HepG2 (cell line): Measurements from ENCODE around the gene MTSS2. TPM values are rescaled to one million over a fixed set of nuclear protein-coding genes. Genes with fewer than 3 reads are reported as not detected.

Experiments used
- CREB1 ChIP-seq, 2 experiments: fragments of 450-650 bp in 1 of 2; IDR thresholded peaks; 2 replicates each; pipeline ENCODE4 v1.6.1; 2016 to 2017; ENCODE audit warnings: control low read depth in 1 of 2, mild to moderate bottlenecking in 1 of 2, missing compliant biosample characterization in 1 of 2, missing genetic modification characterization in 1 of 2
- GATAD2A ChIP-seq: IDR thresholded peaks from 2 replicates; pipeline ENCODE4 v1.6.1; 2016
- HOXA3 ChIP-seq: sonication (generic); formaldehyde crosslinking; IDR thresholded peaks from 2 replicates; pipeline ENCODE4 v1.5.0; 2020; ENCODE audit warnings: missing genetic modification reagents
- MAFF ChIP-seq: IDR thresholded peaks from 2 replicates; pipeline ENCODE4 v1.6.1; 2011; ENCODE audit warnings: low read depth, low read length, improper control_type of control experiment
- NR2F6 ChIP-seq, 2 experiments: IDR thresholded peaks; 2 replicates each; pipeline ENCODE4 v1.6.1; 2016; ENCODE audit warnings: antibody characterized with exemption in 1 of 2, mild to moderate bottlenecking in 1 of 2
- PHF21A ChIP-seq: sonication (generic); formaldehyde crosslinking; IDR thresholded peaks from 2 replicates; pipeline ENCODE4 v1.5.0; 2020; ENCODE audit warnings: mild to moderate bottlenecking, missing genetic modification reagents
- REPIN1 ChIP-seq: sonication (generic); formaldehyde crosslinking; IDR thresholded peaks from 2 replicates; pipeline ENCODE4 v1.8.0; 2022; ENCODE audit warnings: missing genetic modification reagents, low read depth, mild to moderate bottlenecking, borderline replicate concordance
- SAP130 ChIP-seq: IDR thresholded peaks from 2 replicates; pipeline ENCODE4 v1.6.1; 2016; ENCODE audit warnings: low read depth
- polyA plus RNA-seq, 8 experiments: library from polyadenylated mRNA; depleted of rRNA in 3 of 8; stranded (reverse) in 7 of 8; unstranded in 1 of 8; fragments of >200 nt; fragmentation: Illumina TruSeq in 4 of 8; extraction: Trizol in 4 of 8; gene quantifications; 2 replicates each; pipeline versions ENCODE4 v1.2.1 to v1.2.3, GENCODE V29; 2011 to 2016; ENCODE audit warnings: low read depth in 4 of 8, missing spikeins in 1 of 8, mixed read lengths in 1 of 8; ENCODE audit not compliant: insufficient read depth in 1 of 8
- total RNA-seq, 5 experiments: library from RNA; depleted of rRNA; stranded (reverse); fragments of >200 nt; fragmentation: Illumina TruSeq; extraction: Trizol; gene quantifications; 2 replicates each; pipeline ENCODE4 v1.2.3, GENCODE V29; 2016; ENCODE audit warnings: low read depth in 1 of 5
- TF ChIP-seq, protein P1 (sequence below): sonication (generic); formaldehyde crosslinking; IDR thresholded peaks from 2 replicates; pipeline ENCODE4 v1.4.0; 2020; ENCODE audit warnings: mild to moderate bottlenecking, missing genetic modification reagents
- TF ChIP-seq, protein P2 (sequence below): IDR thresholded peaks from 2 replicates; pipeline ENCODE4 v1.6.1; 2016

The MTSS2 gene
- total and polyA plus RNA-seq, 2 of the 13 experiments (the other 11 are each of a cell fraction or from before 2014, with no cell fraction given), result 132 to 242 TPM

DNA sequence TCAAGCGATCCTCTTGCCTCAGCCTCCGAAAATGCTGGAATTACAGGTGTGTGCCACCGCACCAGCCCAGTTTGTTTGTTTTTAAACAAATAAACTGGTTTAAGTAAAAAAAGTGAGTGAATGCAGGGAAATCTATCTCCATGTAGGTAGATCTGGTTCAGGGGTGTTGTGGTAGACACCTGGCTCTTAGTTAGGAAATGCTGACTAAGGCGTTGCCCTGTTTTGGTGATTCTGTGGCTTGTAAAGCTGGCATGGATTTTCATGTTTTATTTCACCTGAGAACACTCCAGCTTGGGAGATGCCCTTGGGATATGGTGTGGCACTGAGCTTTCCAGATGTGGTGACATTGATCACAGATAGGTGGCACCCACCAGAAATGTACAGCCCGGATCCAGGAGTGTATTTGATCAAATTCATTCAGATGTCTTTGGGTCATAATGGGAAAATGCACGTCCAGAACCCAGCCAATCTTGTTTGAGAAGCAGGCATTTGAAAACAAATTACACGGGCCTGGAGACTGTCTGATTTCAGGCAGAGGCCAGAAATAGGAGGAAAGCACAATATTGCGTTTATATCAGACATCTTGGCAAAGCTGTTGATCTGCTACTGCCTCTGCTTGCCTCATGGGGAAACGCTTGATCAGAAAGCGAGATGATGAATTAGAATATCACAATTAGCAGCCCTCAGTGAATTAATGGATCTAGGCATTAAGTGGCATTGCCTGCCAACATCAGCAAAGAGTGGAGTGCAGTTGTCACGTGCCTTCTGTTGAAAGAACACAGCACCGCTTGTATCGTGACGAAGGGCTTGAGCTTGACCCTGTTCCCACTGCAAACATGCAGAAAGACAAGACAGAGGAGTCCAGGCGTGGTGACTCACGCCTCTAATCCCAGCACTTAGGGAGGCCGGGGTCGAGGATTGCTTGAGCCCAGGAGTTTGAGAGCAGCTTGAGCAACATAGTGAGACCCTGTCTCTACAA, 46.8 kb downstream of the MTSS2 start (continued):
- TF ChIP-seq, protein P1, sequence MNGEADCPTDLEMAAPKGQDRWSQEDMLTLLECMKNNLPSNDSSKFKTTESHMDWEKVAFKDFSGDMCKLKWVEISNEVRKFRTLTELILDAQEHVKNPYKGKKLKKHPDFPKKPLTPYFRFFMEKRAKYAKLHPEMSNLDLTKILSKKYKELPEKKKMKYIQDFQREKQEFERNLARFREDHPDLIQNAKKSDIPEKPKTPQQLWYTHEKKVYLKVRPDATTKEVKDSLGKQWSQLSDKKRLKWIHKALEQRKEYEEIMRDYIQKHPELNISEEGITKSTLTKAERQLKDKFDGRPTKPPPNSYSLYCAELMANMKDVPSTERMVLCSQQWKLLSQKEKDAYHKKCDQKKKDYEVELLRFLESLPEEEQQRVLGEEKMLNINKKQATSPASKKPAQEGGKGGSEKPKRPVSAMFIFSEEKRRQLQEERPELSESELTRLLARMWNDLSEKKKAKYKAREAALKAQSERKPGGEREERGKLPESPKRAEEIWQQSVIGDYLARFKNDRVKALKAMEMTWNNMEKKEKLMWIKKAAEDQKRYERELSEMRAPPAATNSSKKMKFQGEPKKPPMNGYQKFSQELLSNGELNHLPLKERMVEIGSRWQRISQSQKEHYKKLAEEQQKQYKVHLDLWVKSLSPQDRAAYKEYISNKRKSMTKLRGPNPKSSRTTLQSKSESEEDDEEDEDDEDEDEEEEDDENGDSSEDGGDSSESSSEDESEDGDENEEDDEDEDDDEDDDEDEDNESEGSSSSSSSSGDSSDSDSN (CRISPR knock-in tag), result 0 out of 2 replicates have a peak, but pooled peaks have one; percentile 30
- TF ChIP-seq REPIN1 (CRISPR knock-in tag) (no peak), NR2F6 (IDR thresholded peaks at IDR 0.05) (no peak), NR2F6 (CRISPR knock-in tag; IDR thresholded peaks at IDR 0.05) (peak; percentile 48; the same call in 1 of the 2 replicates), CREB1 (IDR thresholded peaks at IDR 0.05) (peak; percentile 39; the same call in 1 of the 2 replicates), CREB1 (CRISPR knock-in tag; IDR thresholded peaks at IDR 0.05) (no peak), HOXA3 (CRISPR knock-in tag) (no peak), MAFF (peak; percentile 72), SAP130 (CRISPR knock-in tag) (0 out of 2 replicates have a peak, but pooled peaks have one; percentile 18), GATAD2A (CRISPR knock-in tag) (peak; percentile 53; the same call in 1 of the 2 replicates), PHF21A (CRISPR knock-in tag) (0 out of 2 replicates have a peak, but pooled peaks have one; percentile 27)
- TF ChIP-seq, protein P2, sequence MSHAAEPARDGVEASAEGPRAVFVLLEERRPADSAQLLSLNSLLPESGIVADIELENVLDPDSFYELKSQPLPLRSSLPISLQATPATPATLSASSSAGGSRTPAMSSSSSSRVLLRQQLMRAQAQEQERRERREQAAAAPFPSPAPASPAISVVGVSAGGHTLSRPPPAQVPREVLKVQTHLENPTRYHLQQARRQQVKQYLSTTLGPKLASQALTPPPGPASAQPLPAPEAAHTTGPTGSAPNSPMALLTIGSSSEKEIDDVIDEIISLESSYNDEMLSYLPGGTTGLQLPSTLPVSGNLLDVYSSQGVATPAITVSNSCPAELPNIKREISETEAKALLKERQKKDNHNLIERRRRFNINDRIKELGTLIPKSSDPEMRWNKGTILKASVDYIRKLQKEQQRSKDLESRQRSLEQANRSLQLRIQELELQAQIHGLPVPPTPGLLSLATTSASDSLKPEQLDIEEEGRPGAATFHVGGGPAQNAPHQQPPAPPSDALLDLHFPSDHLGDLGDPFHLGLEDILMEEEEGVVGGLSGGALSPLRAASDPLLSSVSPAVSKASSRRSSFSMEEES, result peak; percentile 27; the same call in 1 of the 2 replicates

Other genes with a start within 250 kb of the MTSS2 start
- 17.8 and 24.9 TPM in 2 replicates for gene ST3GAL2, start 247.0 kb downstream of the MTSS2 start, total RNA-seq (2016; rRNA removed; fragmentation: Illumina TruSeq; extraction: Trizol)
- 16.3 and 17.0 TPM in 2 replicates for gene ST3GAL2, start 247.0 kb downstream of the MTSS2 start, polyA plus RNA-seq (2011; rRNA removed)
- gene FCSK, start 231.5 kb downstream of the MTSS2 start, total RNA-seq (2016; rRNA removed; fragmentation: Illumina TruSeq; extraction: Trizol), result 4.9 and 9.1 TPM in 2 replicates
- 15.0 and 19.2 TPM in 2 replicates for gene FCSK, start 231.5 kb downstream of the MTSS2 start, polyA plus RNA-seq (2011; rRNA removed)
- gene COG4, start 162.5 kb downstream of the MTSS2 start, total RNA-seq (2016; rRNA removed; fragmentation: Illumina TruSeq; extraction: Trizol), result 73.8 and 85.7 TPM in 2 replicates
- 51.1 and 52.7 TPM in 2 replicates for gene COG4, start 162.5 kb downstream of the MTSS2 start, polyA plus RNA-seq (2011; rRNA removed)
- gene SF3B3, start 162.2 kb downstream of the MTSS2 start, total RNA-seq (2016; rRNA removed; fragmentation: Illumina TruSeq; extraction: Trizol), result 500 and 817 TPM in 2 replicates
- 140 and 157 TPM in 2 replicates for gene SF3B3, start 162.2 kb downstream of the MTSS2 start, polyA plus RNA-seq (2011; rRNA removed)
- gene IL34, start 39.5 kb downstream of the MTSS2 start, total RNA-seq (2016; rRNA removed; fragmentation: Illumina TruSeq; extraction: Trizol), result 1.2 and 1.4 TPM in 2 replicates
- 1.3 and 1.6 TPM in 2 replicates for gene IL34, start 39.5 kb downstream of the MTSS2 start, polyA plus RNA-seq (2011; rRNA removed)
- 24.4 and 24.6 TPM in 2 replicates for gene VAC14, start 115.1 kb upstream of the MTSS2 start, total RNA-seq (2016; rRNA removed; fragmentation: Illumina TruSeq; extraction: Trizol)
- gene VAC14, start 115.1 kb upstream of the MTSS2 start, polyA plus RNA-seq (2011; rRNA removed), result 23.5 and 26.0 TPM in 2 replicates